Right lobe of liver (tissue), 6 donors: ENCODE results near the gene MGAT3. TPM values are rescaled to one million over a fixed set of nuclear protein-coding genes. Genes with fewer than 3 reads are reported as not detected.

ENCODE experiments used
- ATAC-seq, 4 donors: fragments of 200-7000 bp; cut with Tn5 transposase; one replicate each; pipeline ENCODE4 v1.9.1; 2020; ENCODE audit warnings: mild to moderate bottlenecking in 4 of 4, moderate library complexity in 4 of 4
- DNase-seq, 3 donors: peaks; one replicate each; pipeline ENCODE4 v3.0.0-alpha.2; 2020
- H3K27ac ChIP-seq, 3 donors: fragments of 200-600 bp; one replicate each; pipeline ENCODE4 v1.8.0; 2022
- H3K27me3 ChIP-seq, 2 donors: fragments of 200-600 bp; one replicate each; pipeline ENCODE4 v1.8.0; 2022
- H3K36me3 ChIP-seq, 4 donors: fragments of 200-600 bp; sonication (generic) in 1 of 4; one replicate each; pipeline versions ENCODE4 v1.5.1 to v1.8.0; 2017 to 2022; ENCODE audit warnings: control low read depth in 1 of 4
- H3K4me1 ChIP-seq, 4 donors: fragments of 200-600 bp; sonication (generic) in 1 of 4; one replicate each; pipeline versions ENCODE4 v1.5.1 to v1.8.0; 2017 to 2022; ENCODE audit warnings: control low read depth in 1 of 4
- H3K4me3 ChIP-seq, 3 donors: fragments of 200-600 bp; one replicate each; pipeline ENCODE4 v1.8.0; 2022
- H3K9me3 ChIP-seq, 4 donors: fragments of 200-600 bp; sonication (generic) in 1 of 4; one replicate each; pipeline versions ENCODE4 v1.5.1 to v1.8.0; 2017 to 2022; ENCODE audit warnings: control low read depth in 1 of 4
- POLR2A ChIP-seq: fragments of 450-650 bp; IDR thresholded peaks from one replicate; pipeline ENCODE4 v1.6.1; 2017; ENCODE audit warnings: antibody characterized with exemption, mild to moderate bottlenecking
- WGBS: methylation state at CpG from one replicate; pipeline ENCODE4 v1.1.6; 2018; ENCODE audit warnings: low coverage, low lambda C conversion rate; ENCODE audit not compliant: insufficient coverage; ENCODE audit errors: missing lambda C conversion rate; 5-methylcytosine and 5-hydroxymethylcytosine counted together
- intact Hi-C, 2 donors: fragments of 100-400 bp; cut with DNase I; formaldehyde crosslinking; loops; one replicate each; pipeline versions ENCODE4 v1.11.2 to v1.14.1; 2022
- total RNA-seq, 6 experiments: library from RNA; depleted of rRNA in 2 of 6; stranded (reverse); fragments of >200 nt in 2 of 6; fragmentation: NEBNext Ultra II Directional in 3 of 6; extraction: Animal tissue kit (Norgen Biotek cat#: 25700) in 3 of 6; gene quantifications; one replicate each; pipeline versions ENCODE4 v1.1.0 to v1.2.4, GENCODE V29; 2016 to 2023
- TF ChIP-seq, protein P1 (sequence below), 4 donors: fragments of 200-600 bp in 3 of 4; fragments of 450-650 bp in 1 of 4; IDR thresholded peaks; one replicate each; pipeline versions ENCODE4 v1.5.1 to v1.8.0; 2016 to 2022; ENCODE audit warnings: antibody characterized with exemption in 4 of 4, mild to moderate bottlenecking in 2 of 4
- donor health status: DM: no; HTN: yes; CAD: no.
- donor health status: DM: no; HTN: no; CAD: no.
- donor health status: DM: no; HTN: no; CAD: no.
- donor health status: DM: no; HTN: yes; CAD: no.
- donor health status: DM: no; HTN: yes; CAD: no.

Gene MGAT3
- total RNA-seq, 6 experiments from 2014 or later = 0.05 to 0.38 (median 0.07) TPM; not detected in 1

DNA sequence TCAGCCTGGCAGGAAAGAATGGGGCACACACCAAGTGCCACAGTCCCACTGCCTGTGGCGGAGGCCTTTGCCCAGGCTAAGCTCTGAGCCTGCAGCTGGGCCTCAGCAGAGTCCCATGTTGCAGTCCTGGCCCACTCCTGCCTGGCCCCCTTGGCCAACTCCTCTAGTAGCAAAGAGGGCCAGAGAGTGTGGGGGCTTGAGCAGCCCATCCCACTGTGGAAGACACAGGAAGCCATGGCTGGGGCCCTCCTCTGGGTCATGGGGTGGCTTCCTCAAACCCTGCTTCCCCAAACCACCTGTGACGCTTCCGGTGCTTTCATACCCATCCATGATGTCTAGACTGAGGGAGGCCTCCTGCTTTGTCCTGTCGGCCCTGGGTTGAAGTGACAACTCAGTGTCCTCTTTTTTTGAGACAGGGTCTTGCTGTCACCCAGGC is 69.9 kb downstream of the MGAT3 start:
- intact Hi-C loops = loop anchor here in 1 of 2 donors (5.0 kb wide), 1 partner anchor 34 kb away; no protein-coding TSS in a partner anchor
- no peaks in the 10 kb centered on the region for H3K9me3 ChIP-seq
- peaks cover 6 to 48% (median 21%) of the 10 kb centered on the region in 4 donors for H3K36me3 ChIP-seq
- ATAC-seq = no peak
- DNase-seq = peak in 1 of 3 donors; percentile 57
- H3K27ac ChIP-seq = peak overlapping the region in 1 of 3 donors; percentile 39
- H3K4me1 ChIP-seq = peaks cover 0 to 67% (median 27%) of the 10 kb centered on the region in 4 donors
- no peak overlapping the region for H3K4me3 ChIP-seq
- no peak for TF ChIP-seq POLR2A
- TF ChIP-seq, protein P1, sequence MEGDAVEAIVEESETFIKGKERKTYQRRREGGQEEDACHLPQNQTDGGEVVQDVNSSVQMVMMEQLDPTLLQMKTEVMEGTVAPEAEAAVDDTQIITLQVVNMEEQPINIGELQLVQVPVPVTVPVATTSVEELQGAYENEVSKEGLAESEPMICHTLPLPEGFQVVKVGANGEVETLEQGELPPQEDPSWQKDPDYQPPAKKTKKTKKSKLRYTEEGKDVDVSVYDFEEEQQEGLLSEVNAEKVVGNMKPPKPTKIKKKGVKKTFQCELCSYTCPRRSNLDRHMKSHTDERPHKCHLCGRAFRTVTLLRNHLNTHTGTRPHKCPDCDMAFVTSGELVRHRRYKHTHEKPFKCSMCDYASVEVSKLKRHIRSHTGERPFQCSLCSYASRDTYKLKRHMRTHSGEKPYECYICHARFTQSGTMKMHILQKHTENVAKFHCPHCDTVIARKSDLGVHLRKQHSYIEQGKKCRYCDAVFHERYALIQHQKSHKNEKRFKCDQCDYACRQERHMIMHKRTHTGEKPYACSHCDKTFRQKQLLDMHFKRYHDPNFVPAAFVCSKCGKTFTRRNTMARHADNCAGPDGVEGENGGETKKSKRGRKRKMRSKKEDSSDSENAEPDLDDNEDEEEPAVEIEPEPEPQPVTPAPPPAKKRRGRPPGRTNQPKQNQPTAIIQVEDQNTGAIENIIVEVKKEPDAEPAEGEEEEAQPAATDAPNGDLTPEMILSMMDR (IDR thresholded peaks at IDR 0.05) = no peak
- H3K27me3 ChIP-seq = no peaks in the 10 kb centered on the region
- 80% methylated on average over 2 of the region's 4 CpGs for WGBS

DNA sequence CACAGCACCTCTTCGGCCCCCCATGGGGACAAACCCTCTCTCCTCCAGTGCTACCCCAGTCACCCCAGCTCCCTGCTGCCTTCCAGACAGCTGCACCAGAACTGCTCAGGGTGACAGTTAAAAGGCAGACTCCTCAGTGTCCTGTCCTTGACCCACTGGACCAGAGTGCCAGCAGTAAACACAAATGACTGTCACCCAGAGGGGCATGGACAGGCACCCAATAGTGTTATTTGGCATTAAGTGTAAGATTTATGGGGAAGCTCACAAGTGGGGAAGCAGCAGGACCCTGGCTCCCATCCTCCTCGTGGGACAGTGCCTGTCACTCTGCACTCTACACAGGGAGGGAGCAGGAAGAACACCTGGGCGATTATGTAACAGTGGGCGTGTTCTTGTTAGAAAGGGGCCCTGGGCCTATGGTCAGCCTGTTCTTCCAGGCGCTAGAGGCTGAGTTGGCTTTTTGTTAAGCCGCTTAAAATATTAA is 70.7 kb downstream of the MGAT3 start:
- Histone ChIP-seq H3K27me3 (no peaks in the 10 kb centered on the region), H3K36me3 (peaks cover 3 to 40% (median 14%) of the 10 kb centered on the region in 4 donors), H3K9me3 (no peaks in the 10 kb centered on the region), H3K4me3 (no peak overlapping the region), H3K27ac (peak overlapping the region in 1 of 3 donors; percentile 39), H3K4me1 (peaks cover 0 to 61% (median 24%) of the 10 kb centered on the region in 4 donors)
- intact Hi-C loops = loop anchor here in 1 of 2 donors (5.0 kb wide), 1 partner anchor 35 kb away; no protein-coding TSS in a partner anchor
- TF ChIP-seq POLR2A = no peak
- TF ChIP-seq, protein P1 (IDR thresholded peaks at IDR 0.05) = no peak
- ATAC-seq = peak; percentile 13 to 38 (median 27)
- WGBS = 27% methylated on average over 3 of the region's 6 CpGs
- DNase-seq = peak in 2 of 3 donors; percentile 62 to 67

DNA sequence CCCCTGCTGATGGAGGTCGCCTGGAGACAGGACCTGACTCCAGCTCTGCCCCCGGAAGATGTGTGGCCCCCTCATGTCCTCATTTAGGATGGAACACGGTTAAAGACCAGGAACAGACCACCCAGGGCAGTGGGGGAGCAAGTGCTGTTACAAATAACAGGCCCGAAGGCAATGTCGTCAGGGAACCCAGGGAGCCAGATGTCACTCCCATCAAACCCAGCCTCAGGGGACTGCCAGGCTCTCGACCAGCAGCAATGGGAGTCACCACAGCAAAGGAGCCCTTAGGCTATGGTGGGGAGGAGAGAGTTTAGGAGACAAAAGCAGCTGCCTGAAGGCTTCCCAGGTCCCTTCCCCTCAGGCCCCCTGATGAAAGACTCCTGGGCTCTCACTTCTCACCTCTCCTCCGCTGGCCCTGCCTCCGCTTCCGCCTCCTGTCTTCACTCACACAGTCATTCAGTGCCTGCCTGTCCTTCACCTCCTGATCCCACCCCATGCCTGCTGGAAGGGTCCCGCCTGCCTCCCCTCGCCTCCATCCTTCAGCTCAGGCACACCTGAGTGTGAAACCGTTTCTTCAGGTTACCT is 71.4 kb downstream of the MGAT3 start:
- ATAC-seq (no peak), DNase-seq (peak in 1 of 3 donors; percentile 32)
- Histone ChIP-seq H3K9me3 (no peaks in the 10 kb centered on the region), H3K4me1 (peaks cover 0 to 55% (median 21%) of the 10 kb centered on the region in 4 donors), H3K27ac (peak overlapping the region in 1 of 3 donors; percentile 39), H3K27me3 (no peaks in the 10 kb centered on the region), H3K36me3 (peaks cover 0 to 34% (median 9%) of the 10 kb centered on the region in 4 donors), H3K4me3 (no peak overlapping the region)
- intact Hi-C loops = loop anchor here in 1 of 2 donors (5.0 kb wide), 1 partner anchor 36 kb away; no protein-coding TSS in a partner anchor
- TF ChIP-seq, protein P1 (IDR thresholded peaks at IDR 0.05) = no peak
- no peak for TF ChIP-seq POLR2A
- WGBS = 77% methylated on average over 8 of the region's 12 CpGs

DNA sequence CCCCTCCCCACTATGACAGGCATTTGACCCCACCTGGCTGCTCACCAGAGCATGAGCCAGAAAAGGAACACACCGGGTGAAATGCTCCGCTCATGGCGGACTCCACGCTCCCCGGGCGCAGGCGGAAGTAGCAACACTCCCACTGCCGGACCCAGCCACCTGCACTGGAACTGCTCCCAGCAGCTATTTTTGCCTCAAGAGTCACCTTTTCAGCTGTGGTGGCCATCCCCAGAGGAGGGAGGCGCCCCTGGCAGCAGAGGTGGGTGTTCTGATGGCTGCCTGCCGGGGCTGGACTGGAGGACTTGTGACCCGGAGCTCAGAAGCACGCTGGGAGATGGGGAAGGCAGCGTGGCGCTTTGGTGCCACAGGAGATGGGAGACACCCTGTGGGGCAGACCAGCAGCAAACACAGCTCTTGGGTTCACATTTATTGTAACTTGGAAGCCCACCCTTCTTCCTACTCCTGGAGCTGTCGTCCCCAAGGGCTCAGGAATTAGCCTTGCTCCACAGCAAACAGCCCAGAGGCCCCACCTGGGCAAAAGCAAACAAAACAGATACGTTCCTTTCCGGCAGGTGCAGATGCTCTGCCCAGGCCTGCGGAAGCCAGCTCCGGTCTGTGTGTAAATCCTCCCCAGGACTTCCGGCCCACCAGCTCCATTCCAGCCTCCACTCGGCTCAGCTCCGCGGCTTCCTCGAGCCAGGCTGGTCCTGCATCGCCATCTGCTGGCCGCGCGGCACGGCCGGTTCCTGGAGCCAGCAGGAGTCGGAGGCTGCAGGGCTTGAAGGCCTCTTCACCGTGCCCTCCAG is 72.1 kb downstream of the MGAT3 start:
- Histone ChIP-seq H3K4me3 (no peak overlapping the region), H3K36me3 (peaks cover 0 to 27% (median 6%) of the 10 kb centered on the region in 4 donors), H3K27ac (no peak overlapping the region), H3K4me1 (peaks cover 0 to 55% (median 21%) of the 10 kb centered on the region in 4 donors), H3K9me3 (no peaks in the 10 kb centered on the region), H3K27me3 (no peaks in the 10 kb centered on the region)
- WGBS = 75% methylated on average over 9 of the region's 32 CpGs
- ATAC-seq = peak; percentile 60 to 69 (median 66)
- DNase-seq = peak; percentile 88 to 92 (median 90)
- intact Hi-C loops = loop anchor here in 1 of 2 donors (5.0 kb wide), 1 partner anchor 37 kb away; no protein-coding TSS in a partner anchor
- no peak for TF ChIP-seq POLR2A
- TF ChIP-seq, protein P1 (IDR thresholded peaks at IDR 0.05) = peak; percentile 95 to 99 (median 96)
